Parathyroid adenoma (tissue), 2 donors: ENCODE measurements around the gene ATP6V1F.

Experiments
- H2AFZ ChIP-seq: fragments of 300-600 bp; sonication (generic); one replicate; pipeline ENCODE4 v1.7.0; 2017; ENCODE audit warnings: antibody characterized with exemption, mild to moderate bottlenecking
- H3K27ac ChIP-seq: fragments of 300-600 bp; sonication (generic); one replicate; pipeline ENCODE4 v1.7.0; 2017
- H3K27me3 ChIP-seq: fragments of 300-600 bp; sonication (generic); one replicate; pipeline ENCODE4 v1.7.0; 2017; ENCODE audit warnings: low read length; ENCODE audit not compliant: control insufficient read depth, insufficient read depth
- H3K36me3 ChIP-seq: fragments of 300-600 bp; sonication (generic); one replicate; pipeline ENCODE4 v1.7.0; 2017; ENCODE audit warnings: low read length; ENCODE audit not compliant: control insufficient read depth, insufficient read depth
- H3K4me1 ChIP-seq: fragments of 300-600 bp; sonication (generic); one replicate; pipeline ENCODE4 v1.7.0; 2017; ENCODE audit warnings: control low read depth
- H3K4me2 ChIP-seq: fragments of 300-600 bp; sonication (generic); one replicate; pipeline ENCODE4 v1.7.0; 2017; ENCODE audit warnings: low read length
- H3K4me3 ChIP-seq: fragments of 300-600 bp; sonication (generic); one replicate; pipeline ENCODE4 v1.7.0; 2017; ENCODE audit warnings: low read depth, low read length
- H3K79me2 ChIP-seq: fragments of 300-600 bp; sonication (generic); one replicate; pipeline ENCODE4 v1.7.0; 2017; ENCODE audit warnings: control low read depth
- H3K9ac ChIP-seq: fragments of 300-600 bp; sonication (generic); one replicate; pipeline ENCODE4 v1.7.0; 2017; ENCODE audit warnings: mild to moderate bottlenecking
- H3K9me3 ChIP-seq: fragments of 300-600 bp; sonication (generic); one replicate; pipeline ENCODE4 v1.7.0; 2017; ENCODE audit warnings: low read length; ENCODE audit not compliant: control insufficient read depth
- CTCF ChIP-seq: fragments of 300-600 bp; sonication (generic); IDR thresholded peaks from one replicate; pipeline ENCODE4 v1.7.0; 2017; ENCODE audit warnings: antibody characterized with exemption, mild to moderate bottlenecking
- donor health status: primary hyperparathyroidism.

Gene ATP6V1F

GRCh38 chr7:128848289-128849155, 14.1 kb upstream of the ATP6V1F start:
- H3K4me2 ChIP-seq, result no peak overlapping the region
- no peak overlapping the region for H3K4me3 ChIP-seq
- no peaks in the 10 kb centered on the region for H3K36me3 ChIP-seq
- no peak overlapping the region for H3K27ac ChIP-seq
- TF ChIP-seq CTCF, result no peak
- H3K9ac ChIP-seq, result no peak overlapping the region
- no peak overlapping the region for H2AFZ ChIP-seq
- H3K79me2 ChIP-seq, result no peaks in the 10 kb centered on the region
- H3K9me3 ChIP-seq, result no peaks in the 10 kb centered on the region
- no peaks in the 10 kb centered on the region for H3K27me3 ChIP-seq
- H3K4me1 ChIP-seq, result peaks cover 3% of the 10 kb centered on the region

- no peak for TF ChIP-seq CTCF
- H3K27ac ChIP-seq, result no peak overlapping the region
- peaks cover 3% of the 10 kb centered on the region for H3K4me1 ChIP-seq
- H2AFZ ChIP-seq, result no peak overlapping the region
- H3K9ac ChIP-seq, result no peak overlapping the region
- H3K4me3 ChIP-seq, result no peak overlapping the region
- H3K36me3 ChIP-seq, result no peaks in the 10 kb centered on the region
- no peaks in the 10 kb centered on the region for H3K9me3 ChIP-seq
- H3K27me3 ChIP-seq, result no peaks in the 10 kb centered on the region
- no peak overlapping the region for H3K4me2 ChIP-seq
- no peaks in the 10 kb centered on the region for H3K79me2 ChIP-seq
Measured at GRCh38 chr7:128849156-128849515, 13.5 kb upstream of the ATP6V1F start.

GRCh38 chr7:128849804-128850490, 12.7 kb upstream of the ATP6V1F start:
- no peak overlapping the region for H3K4me2 ChIP-seq
- H3K4me3 ChIP-seq, result no peak overlapping the region
- no peak overlapping the region for H2AFZ ChIP-seq
- no peaks in the 10 kb centered on the region for H3K79me2 ChIP-seq
- H3K27ac ChIP-seq, result no peak overlapping the region
- no peaks in the 10 kb centered on the region for H3K36me3 ChIP-seq
- peaks cover 3% of the 10 kb centered on the region for H3K4me1 ChIP-seq
- no peak overlapping the region for H3K9ac ChIP-seq
- no peaks in the 10 kb centered on the region for H3K27me3 ChIP-seq
- no peak for TF ChIP-seq CTCF
- no peaks in the 10 kb centered on the region for H3K9me3 ChIP-seq

- no peak overlapping the region for H3K4me3 ChIP-seq
- no peak for TF ChIP-seq CTCF
- H3K4me2 ChIP-seq, result no peak overlapping the region
- no peaks in the 10 kb centered on the region for H3K4me1 ChIP-seq
- H3K27ac ChIP-seq, result no peak overlapping the region
- no peaks in the 10 kb centered on the region for H3K27me3 ChIP-seq
- no peak overlapping the region for H3K9ac ChIP-seq
- H3K79me2 ChIP-seq, result no peaks in the 10 kb centered on the region
- H2AFZ ChIP-seq, result no peak overlapping the region
- no peaks in the 10 kb centered on the region for H3K36me3 ChIP-seq
- H3K9me3 ChIP-seq, result no peaks in the 10 kb centered on the region
Measured at GRCh38 chr7:128852537-128853254, 10.0 kb upstream of the ATP6V1F start.
